Measurements from ENCODE around the gene NUTM1.

- TF ChIP-seq CTCF (IDR thresholded peaks at IDR 0.05) (no peak), POLR2A (IDR thresholded peaks at IDR 0.05) (no peak), EP300 (IDR thresholded peaks at IDR 0.05) (no peak)
These were observed 6.0 kb upstream of the NUTM1 start for GRCh38 chr15:34336991-34337556.
